Measurements from ENCODE around the gene ARHGAP10. TPM values are rescaled to one million over a fixed set of nuclear protein-coding genes. Genes with fewer than 3 reads are reported as not detected.

Gene ARHGAP10
- total RNA-seq, 1 donor from 2014 or later: 25.5 TPM

DNA sequence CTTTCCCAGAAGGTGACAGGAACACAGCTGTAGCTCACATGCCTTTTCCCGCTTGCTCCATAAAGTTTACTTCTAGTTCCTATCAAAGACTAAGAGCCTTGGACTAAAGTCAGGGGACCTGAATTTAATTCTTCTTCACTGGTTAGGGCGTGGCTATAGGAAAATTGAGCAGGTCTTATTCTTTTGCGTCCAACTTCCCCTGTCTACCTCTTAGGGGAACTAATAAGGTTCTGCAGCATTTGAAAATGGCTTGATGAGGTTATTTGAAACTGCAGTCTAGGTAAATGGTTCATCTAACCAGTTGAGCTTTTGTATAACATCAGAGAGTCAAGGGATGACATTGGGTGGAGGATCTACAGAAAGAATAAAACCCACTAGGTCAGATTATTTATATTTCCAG, 2.6 kb downstream of the ARHGAP10 start:
- peaks cover 4% of the 10 kb centered on the region for H3K9me3 Mint-ChIP-seq
- H3K27me3 Mint-ChIP-seq: peaks cover 3% of the 10 kb centered on the region
- DNase-seq (ENCODE audit: extremely low spot score, unreplicated experiment): no peak
- no peak overlapping the region for H3K27ac Mint-ChIP-seq
- no peaks in the 10 kb centered on the region for H3K36me3 Mint-ChIP-seq
- peaks cover 49% of the 10 kb centered on the region for H3K4me1 Mint-ChIP-seq (ENCODE audit: unreplicated experiment)
- TF ChIP-seq, protein P1, sequence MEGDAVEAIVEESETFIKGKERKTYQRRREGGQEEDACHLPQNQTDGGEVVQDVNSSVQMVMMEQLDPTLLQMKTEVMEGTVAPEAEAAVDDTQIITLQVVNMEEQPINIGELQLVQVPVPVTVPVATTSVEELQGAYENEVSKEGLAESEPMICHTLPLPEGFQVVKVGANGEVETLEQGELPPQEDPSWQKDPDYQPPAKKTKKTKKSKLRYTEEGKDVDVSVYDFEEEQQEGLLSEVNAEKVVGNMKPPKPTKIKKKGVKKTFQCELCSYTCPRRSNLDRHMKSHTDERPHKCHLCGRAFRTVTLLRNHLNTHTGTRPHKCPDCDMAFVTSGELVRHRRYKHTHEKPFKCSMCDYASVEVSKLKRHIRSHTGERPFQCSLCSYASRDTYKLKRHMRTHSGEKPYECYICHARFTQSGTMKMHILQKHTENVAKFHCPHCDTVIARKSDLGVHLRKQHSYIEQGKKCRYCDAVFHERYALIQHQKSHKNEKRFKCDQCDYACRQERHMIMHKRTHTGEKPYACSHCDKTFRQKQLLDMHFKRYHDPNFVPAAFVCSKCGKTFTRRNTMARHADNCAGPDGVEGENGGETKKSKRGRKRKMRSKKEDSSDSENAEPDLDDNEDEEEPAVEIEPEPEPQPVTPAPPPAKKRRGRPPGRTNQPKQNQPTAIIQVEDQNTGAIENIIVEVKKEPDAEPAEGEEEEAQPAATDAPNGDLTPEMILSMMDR (conservative IDR thresholded peaks at IDR 0.05): no peak
- peak overlapping the region; percentile 95 for H3K4me3 Mint-ChIP-seq

DNA sequence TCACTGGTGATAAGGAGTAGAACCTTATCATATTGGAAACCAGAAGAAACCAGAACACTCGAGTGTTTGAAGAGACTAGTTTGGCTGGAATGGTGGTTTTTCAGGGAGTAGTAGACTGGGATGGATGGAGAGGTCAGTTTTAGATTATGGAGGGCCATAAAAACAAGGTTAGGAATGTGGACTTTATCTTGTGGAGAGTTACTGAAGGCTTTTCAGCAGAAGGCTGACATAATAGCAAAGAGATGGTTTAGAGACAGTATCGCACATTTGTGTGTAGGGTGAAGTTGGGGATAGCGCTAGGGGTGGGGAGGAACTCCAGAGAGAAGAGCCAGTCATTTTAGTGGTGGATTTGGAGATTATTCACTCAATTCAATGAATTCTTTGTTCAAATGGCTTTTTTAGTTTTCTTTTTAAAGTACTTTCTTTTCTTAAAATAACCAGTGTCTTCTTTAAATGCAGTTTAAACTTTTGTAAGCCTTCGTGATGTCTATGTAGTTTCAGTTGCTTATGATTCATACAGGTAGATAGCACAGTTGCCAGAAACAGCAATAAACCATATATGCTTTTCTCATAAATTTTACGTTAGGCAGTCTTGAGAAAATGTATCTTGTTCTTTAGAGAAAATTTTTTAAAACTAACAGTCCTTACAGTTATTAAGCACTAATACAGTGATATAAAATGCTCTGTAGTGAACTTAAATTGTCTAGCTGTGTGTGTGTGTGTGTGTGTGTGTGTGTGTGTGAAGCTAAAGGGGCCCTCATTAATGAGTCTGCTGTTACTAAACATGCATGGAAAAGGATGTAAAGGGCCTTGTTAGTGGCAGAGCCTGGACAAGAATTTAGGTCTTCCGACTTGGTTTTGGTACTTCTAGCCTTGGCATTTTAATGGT, 3.8 kb downstream of the ARHGAP10 start:
- Mint-ChIP-seq H3K27me3 (peaks cover 3% of the 10 kb centered on the region), H3K36me3 (no peaks in the 10 kb centered on the region), H3K9me3 (peaks cover 4% of the 10 kb centered on the region), H3K4me1 (ENCODE audit: unreplicated experiment) (peaks cover 48% of the 10 kb centered on the region), H3K4me3 (peak overlapping the region; percentile 63), H3K27ac (peak overlapping the region; percentile 4)
- TF ChIP-seq, protein P1 (conservative IDR thresholded peaks at IDR 0.05): no peak
- no peak for DNase-seq (ENCODE audit: extremely low spot score, unreplicated experiment)

DNA sequence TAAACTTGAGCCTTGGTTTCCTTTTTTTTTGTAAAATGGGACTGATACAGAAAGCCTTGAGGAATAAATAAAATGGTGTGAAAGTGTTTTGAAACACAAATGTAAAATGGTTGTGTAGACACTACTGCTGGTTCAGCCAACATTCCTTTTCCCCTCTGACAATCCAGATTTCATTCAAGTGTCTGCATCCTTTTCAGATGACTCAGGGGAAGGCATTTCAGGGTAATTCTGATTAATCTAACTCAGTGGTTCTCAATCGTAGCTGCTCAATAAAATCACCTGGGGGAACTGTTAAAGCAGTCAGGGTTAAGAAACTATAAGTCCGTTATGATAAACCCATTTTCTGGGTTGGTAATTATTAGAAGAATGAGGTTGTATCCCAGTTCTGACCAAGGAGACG, 4.6 kb downstream of the ARHGAP10 start:
- TF ChIP-seq, protein P1 (conservative IDR thresholded peaks at IDR 0.05): no peak
- peaks cover 53% of the 10 kb centered on the region for H3K4me1 Mint-ChIP-seq (ENCODE audit: unreplicated experiment)
- no peak for DNase-seq (ENCODE audit: extremely low spot score, unreplicated experiment)
- H3K27me3 Mint-ChIP-seq: peaks cover 3% of the 10 kb centered on the region
- H3K36me3 Mint-ChIP-seq: no peaks in the 10 kb centered on the region
- peaks cover 4% of the 10 kb centered on the region for H3K9me3 Mint-ChIP-seq
- H3K27ac Mint-ChIP-seq: peak overlapping the region; percentile 52
- H3K4me3 Mint-ChIP-seq: peak overlapping the region; percentile 63

DNA sequence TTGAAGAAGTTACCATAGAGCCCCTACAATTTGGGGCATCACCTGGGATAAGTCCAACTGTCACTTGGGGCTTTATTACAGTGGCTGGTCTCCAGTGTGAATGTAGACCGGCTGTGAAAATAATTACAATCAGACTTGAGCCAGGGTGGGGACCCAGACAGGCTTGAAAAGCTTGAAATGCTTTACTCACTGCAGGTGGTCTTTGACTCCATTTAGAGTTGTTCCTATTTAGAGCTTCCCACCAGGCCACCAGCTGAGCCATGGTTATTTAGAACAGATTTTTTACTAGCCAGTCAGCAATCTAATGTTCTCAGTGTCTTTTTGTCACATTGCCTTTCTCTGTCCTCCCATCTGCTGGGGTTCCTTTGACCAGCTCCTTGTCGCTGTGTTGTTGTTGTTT, 5.7 kb downstream of the ARHGAP10 start:
- Mint-ChIP-seq H3K4me3 (peak overlapping the region; percentile 20), H3K9me3 (peaks cover 4% of the 10 kb centered on the region), H3K27me3 (peaks cover 3% of the 10 kb centered on the region), H3K4me1 (ENCODE audit: unreplicated experiment) (peaks cover 59% of the 10 kb centered on the region), H3K36me3 (no peaks in the 10 kb centered on the region), H3K27ac (no peak overlapping the region)
- TF ChIP-seq, protein P1 (conservative IDR thresholded peaks at IDR 0.05): no peak
- no peak for DNase-seq (ENCODE audit: extremely low spot score, unreplicated experiment)

DNA sequence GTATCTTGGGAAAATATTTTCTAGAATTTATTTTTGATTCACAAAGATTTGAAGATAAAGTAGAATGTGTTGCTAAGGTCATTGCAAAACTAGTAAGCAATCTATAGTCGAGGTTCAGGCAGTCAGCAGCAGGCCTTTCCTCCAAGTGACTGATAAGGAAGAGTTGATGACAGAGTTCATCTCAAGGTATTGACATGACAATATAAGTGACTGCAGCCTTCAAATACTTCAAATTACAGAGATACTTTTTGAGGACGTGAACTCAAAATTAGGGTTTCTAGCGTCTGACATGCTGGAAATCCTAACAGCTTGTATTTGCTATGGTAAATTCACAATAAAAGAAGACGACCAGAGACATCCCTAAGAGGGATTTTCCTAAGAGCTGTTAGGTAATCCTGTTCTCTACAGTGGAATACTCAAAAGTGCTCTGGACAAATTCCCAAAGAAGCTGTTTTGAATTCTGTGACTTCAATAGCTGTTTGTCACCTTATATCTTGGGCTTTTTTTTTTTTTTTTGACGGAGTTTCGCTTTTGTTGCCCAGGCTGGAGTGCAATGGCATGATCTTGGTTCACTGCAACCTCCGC, 7.4 kb downstream of the ARHGAP10 start:
- peak overlapping the region; percentile 14 for H3K27ac Mint-ChIP-seq
- H3K36me3 Mint-ChIP-seq: peaks cover 6% of the 10 kb centered on the region
- DNase-seq (ENCODE audit: extremely low spot score, unreplicated experiment): no peak
- peaks cover 4% of the 10 kb centered on the region for H3K9me3 Mint-ChIP-seq
- no peak overlapping the region for H3K4me3 Mint-ChIP-seq
- peaks cover 54% of the 10 kb centered on the region for H3K4me1 Mint-ChIP-seq (ENCODE audit: unreplicated experiment)
- H3K27me3 Mint-ChIP-seq: no peaks in the 10 kb centered on the region
- TF ChIP-seq, protein P1 (conservative IDR thresholded peaks at IDR 0.05): no peak
